ENCODE results near the gene CA11.
"Not testable (repeated sequence)": the region's sequence is repeated elsewhere in the genome, so short reads cannot be mapped to it uniquely, and the experiment has no call there.

The CA11 gene

GRCh38 chr19:48644839-48645619, 958 bp downstream of the CA11 start:
- DNase-seq (ENCODE audit: insufficient read length, low spot score): no peak
- FAIRE-seq: peak; percentile 76

- FAIRE-seq (no peak), DNase-seq (ENCODE audit: insufficient read length, low spot score) (no peak)
These were observed 1.6 kb downstream of the CA11 start for GRCh38 chr19:48644355-48644754.

GRCh38 chr19:48642862-48643261, 3.1 kb downstream of the CA11 start:
- FAIRE-seq (no peak), DNase-seq (ENCODE audit: insufficient read length, low spot score) (no peak)

DNA sequence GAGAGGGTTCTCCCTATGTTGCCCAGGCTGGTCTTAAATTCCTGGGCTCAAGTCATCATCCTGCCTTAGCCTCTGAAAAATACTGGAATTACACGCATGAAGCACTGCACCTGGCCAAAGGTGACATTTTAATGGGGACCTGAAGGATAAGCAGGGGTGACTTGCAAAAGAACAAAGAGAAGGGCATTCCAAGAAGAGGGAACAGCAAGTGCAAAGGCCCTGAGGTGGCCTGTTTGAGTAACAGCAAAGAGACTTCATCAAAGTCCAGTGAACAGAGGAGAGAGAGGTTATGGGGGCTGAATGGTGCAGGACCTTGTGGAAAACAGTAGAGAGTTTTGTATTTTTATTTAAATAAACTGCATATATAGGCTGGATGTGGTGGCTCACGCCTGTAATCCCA, 4.1 kb downstream of the CA11 start:
- FAIRE-seq: no peak
- DNase-seq (ENCODE audit: insufficient read length, low spot score): no peak

GRCh38 chr19:48639483-48640375, 6.3 kb downstream of the CA11 start:
- FAIRE-seq: no peak
- no peak for DNase-seq (ENCODE audit: insufficient read length, low spot score)

DNA sequence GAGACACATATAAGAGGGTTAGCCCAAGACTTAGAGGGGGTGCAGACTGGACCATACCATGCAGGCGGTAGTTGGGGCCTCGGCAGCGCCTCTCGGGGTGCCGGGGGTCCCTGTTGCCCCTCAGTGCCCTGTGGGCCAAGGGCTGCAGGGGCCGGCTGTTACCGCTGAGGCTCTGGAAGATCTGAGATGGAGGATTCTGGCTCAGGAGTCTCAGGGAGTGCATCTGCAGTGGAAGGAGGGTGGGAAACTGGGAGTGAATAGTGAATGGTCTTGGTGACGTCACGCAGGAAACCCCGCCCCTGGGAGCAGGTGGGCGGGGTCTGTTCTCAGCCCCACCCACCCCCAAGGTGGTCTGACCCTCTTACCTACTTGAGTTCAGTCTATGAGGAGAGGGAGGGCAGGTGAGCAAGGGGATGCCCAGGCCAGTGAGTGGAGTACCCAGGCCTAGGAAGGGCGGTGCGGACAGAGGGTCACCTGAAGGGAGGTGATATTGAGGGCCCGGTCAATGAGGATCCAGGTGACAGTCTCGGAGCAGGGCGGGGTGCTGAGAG, 7.1 kb downstream of the CA11 start:
- DNase-seq (ENCODE audit: insufficient read length, low spot score) (no peak), FAIRE-seq (no peak)

DNA sequence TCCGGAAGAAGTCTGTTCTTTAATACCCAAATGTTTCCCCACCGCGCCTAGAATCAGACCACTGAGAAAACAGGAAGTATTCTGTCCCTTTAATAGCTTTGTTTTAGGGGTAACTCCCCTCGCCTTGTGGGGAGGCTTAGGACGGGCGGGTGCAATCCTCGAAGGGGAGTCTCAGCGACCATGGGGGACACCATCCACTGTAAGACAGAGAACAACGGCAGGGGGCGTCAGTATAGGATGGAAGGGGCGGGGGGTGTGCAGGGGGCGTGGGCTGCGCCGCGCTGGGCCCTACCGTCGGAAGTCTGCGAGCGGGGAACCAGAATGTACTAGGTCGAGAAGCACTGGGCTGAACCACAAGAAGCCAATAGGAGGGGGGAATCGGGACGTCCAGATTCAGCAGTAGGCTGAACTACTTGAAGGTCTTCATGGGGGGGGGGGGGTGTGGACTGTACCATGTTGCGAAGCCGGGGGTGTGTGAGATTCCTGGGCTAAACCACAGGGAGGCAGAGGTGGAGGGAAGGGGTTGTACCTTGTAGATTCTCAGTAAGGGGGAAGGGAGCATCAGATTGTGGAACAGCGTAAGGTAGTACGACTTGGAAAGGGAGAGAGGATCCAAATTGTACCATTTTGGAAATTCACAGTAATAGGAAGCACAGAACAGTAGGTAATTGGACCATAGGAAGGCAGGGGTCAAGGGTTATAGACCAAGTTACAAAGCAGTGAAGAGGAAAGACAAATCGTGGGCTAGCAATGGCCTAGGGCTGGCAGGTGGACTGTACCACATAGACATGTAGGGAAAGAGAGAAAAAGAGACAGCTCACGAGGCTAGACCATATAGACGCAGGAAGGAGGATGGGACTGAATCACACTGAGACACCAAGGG, 7.8 kb downstream of the CA11 start:
- no peak for FAIRE-seq
- no peak for DNase-seq (ENCODE audit: insufficient read length, low spot score)

DNA sequence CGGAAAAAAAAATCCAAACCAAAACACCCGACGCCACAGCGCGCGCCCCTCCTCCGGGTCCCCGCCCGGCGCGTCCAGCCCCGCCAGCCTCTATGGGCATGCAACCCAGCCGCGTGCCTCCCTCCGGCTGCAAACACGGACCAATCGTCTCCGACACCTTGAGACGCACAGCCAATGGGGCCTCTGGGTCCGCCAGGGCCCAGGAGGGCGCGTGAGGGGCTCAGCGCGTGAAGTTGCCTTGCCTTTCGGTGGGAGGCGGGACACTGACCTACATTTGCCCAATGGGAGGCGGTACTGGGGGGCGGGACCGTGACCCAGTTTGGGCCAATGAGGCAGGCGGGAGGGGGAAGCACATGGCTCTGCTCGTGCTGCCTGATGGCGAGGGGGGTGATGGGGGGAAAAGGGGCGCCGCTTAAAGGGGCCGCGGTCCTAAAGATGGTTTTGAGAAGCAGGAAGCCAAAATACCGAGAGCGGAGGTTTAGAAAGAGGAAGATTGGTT, 8.5 kb downstream of the CA11 start:
- FAIRE-seq (peak; percentile 97), DNase-seq (ENCODE audit: insufficient read length, low spot score) (peak; percentile 88)

DNA sequence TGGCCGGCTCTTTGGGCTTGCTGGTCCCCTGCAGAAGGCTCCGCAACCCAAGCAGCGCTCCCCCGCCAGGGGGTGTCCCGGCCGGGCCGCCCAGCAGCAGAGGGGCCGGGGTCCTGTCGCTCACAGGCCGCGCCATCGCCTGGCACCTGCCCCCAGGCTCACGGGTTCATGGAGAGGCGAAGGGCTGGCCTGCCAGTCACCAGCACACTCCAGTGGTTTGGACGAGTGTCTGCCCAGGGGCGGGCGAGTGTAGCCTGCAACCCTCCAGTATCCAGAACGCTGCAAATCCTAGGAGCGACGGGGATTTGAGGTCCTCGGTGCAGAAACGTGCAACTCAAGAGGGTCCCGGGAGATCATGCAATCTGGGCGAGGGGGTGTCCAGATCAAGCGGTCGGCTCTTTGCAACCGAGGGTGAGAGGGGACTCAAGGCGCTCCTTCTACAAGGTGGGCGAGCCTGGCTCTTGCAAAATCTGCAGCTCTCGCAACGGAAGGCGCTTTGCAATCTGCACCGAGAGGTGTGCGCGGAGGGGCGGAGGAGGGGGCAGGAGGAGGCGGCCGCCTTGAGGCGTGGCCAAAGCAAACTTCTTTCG, 9.0 kb downstream of the CA11 start, which contains the start of gene DBP:
DBP (minus strand) TSS at position 521 of the 590 bp plus-strand sequence; CDS start at position 136, 385 bp downstream.
- no peak for FAIRE-seq
- peak; percentile 64 for DNase-seq (ENCODE audit: insufficient read length, low spot score)

DNA sequence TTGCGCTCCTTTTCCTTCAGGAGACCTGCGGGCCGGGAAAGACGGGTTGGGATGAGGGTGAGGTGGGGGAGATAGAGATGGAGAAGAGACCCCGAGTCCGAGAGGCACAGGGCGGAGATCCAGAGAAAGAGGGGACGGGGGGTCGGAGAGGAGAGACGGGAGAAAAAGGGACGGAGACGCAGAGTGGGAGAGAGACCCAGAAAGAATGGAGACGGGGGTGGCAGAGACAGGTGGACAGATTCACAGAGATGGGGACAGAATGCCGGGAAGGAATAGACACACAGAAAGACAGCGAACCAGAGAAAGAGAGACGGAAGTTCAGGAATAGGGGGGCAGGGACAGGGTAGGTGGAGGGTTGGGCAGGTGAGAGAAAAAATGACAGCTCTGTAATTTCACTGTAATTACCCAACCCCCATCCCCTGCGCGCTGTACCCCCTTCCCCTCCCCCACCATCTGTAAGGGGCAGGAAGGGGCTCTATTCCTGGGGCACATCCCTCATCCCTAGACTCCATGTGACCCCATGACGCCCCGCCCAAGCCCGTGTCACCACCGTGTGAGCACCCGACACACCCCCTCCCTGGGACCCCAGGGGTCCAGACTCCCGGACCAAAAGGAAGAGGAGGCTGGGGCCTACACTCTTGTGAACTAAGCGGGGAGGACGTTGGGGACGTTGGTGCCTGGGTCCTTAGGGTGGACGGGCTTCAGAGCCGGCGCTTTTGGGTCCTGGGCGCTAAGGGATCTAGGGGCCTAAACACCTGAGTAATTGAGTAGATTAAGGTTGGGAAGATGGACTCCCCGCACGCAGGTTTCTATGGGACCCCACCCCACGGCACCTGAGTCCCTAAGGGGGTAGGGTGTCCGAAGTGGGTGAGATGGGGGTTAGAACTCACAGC, 9.8 kb downstream of the CA11 start:
- FAIRE-seq (no peak), DNase-seq (ENCODE audit: insufficient read length, low spot score) (no peak)

DNA sequence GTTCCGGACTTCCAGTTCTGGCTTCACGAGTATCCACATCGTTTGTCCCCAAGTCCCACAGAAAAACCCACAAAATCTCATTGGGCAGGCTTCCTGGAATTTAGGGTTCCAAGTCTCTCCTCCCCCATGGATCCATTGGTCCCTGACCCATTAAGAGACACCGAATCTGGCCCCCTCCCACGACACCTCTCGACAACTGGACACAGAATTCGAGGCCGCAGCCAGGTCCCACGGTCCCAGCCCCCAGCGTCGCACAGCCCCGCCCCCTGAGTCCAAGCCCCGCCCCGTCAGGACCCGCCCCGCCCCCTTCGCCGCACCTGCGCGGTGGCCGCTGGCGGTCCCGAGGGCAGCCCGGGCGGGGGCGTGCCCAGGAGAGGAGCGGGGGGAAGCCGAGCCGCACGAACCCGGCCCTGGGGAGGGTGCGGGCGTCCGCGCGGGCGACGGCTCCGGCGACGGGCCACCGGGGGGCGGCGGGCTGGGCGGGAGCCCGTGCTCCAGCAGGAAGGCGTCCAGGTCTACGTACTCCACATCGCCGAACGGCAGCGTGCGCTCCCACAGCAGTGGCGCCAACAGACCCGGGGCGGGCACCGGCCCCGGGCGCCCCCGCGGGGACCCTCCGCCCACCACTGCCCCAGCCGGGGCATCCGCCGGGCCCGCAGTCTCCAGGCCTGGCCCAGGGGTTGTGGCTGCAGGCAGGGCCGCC, 10.6 kb downstream of the CA11 start:
- FAIRE-seq (no peak), DNase-seq (ENCODE audit: insufficient read length, low spot score) (no peak)

DNA sequence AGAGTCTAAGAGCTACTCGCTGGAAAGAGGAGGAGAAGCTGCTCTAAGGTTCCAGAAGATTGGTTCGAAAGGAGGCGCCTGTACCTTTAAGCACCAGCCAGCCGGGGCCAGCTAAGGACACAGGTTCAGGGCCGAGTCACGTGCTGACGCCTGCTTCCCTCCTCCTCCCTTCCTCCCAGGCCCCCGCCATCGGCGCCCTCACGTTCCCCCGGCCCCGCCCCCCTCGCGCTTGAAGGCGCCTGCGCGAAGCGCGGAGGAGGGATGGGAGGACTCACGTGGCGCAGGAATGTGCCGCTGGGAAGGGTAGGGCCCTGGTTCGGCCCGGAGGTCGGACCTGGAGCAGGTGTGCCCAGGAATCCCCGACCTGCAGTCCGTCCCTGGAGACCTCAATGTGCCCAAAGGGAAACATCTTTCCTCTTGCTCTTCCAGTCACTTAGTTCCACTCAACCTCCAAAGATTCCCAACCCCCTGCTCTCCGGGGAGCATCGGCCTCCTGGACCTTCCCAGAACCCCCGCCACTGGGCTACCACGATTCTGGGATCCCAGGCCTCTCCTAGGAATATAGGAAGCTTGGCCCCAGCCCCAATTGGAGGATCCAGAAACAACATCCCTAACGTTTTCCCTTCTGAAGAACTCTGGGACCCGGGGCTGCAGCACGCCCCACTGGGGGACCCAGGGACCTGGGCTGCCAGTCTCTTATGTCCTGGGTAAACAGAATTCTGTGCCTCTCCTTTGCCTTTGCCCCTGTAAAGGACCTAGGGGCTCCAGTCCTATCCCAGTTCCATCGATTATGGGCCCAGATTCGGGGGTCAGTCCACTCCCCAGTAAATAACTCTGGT, 11.3 kb downstream of the CA11 start:
- DNase-seq (ENCODE audit: insufficient read length, low spot score): peak; percentile 80
- peak; percentile 98 for FAIRE-seq

DNA sequence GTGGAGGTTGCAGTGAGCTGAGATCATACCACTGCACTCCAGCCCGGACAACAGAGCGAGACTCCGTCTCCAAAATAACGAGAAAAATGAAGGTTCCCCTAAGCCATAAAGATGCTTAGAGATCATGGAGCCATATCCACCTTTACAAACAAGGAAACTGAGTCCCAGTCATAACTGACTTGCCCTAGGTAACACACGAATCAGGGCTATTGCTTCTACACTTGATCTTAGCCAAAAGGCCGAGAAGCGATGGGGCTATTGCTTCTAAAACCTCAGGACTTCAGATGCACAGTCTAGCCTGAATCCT, 12.0 kb downstream of the CA11 start:
- DNase-seq (ENCODE audit: insufficient read length, low spot score): no peak
- FAIRE-seq: no peak

DNA sequence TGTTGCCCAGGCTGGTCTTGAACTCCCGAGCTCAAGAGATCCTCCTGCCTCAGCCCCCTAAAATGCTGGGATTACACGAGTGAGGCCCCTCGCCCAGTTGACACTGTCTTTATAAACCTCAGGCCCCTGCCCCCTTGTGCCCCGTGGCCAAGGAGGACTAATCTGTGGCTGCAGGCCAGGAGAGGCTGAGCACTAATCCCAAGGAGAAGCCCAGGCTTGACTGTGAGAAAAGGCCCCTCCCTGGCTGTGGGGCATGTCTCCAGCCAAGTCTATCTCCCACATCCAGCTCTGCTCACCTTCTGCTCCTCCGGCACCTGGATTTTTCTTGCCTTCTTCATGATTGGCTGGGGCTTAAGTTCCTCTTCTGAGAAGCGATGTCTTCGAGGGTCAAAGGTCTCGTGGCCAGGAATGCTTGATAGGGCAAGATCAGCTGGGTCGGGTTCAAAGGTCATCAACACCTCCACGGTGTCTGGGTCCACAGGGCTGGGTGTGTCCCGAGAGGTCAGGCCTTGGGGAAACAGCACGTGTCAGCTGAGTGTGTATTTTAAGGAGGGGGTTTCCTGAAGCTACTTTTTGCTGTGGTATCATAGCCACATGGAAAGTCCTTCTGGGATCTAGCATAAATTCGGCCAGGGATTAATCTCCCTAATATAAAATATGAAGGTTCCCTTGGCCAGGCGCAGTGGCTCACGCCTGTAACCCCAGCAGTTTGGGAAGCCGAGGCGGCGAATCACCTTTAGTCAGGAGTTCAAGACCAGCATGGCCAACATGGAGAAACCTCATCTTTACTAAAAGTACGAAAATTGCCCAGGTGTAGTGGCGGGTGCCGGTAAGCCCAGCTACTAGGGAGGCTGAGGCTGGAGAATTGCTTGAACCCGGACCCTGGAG, 12.6 kb downstream of the CA11 start:
- DNase-seq (ENCODE audit: insufficient read length, low spot score) (no peak), FAIRE-seq (no peak)

DNA sequence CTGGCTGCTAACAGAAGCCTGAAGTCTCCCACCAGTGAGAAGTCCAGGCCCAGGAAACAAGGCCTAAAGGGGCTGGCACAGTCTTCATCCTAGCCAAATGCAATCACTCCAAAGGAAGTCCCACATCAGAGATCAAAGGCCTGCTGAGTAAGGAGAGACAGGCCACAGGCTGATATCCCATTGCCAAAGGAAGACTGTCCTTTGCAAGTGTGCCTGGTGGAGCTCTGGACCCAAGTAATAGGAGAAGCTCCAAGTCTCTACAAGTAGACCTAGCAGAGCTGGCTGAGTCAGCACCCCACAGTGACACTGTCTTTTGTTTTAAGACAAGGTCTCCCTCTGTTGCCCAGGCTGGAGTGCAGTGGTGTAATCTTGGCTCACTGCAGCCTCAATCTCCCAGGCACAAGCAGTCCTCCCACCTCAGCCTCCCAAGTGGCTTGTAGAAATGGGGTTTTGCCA, 13.3 kb downstream of the CA11 start:
- DNase-seq (ENCODE audit: insufficient read length, low spot score) (no peak), FAIRE-seq (no peak)

GRCh38 chr19:48632286-48632685, 13.7 kb downstream of the CA11 start:
- FAIRE-seq; DNase-seq (ENCODE audit: insufficient read length, low spot score): not testable (repeated sequence)

All from GM19239 (cell line).